GM12874 (cell line): Measurements from ENCODE around the gene S100A2.

Source experiments
- CTCF ChIP-seq: IDR thresholded peaks from 2 replicates; pipeline ENCODE4 v1.5.1; 2011; ENCODE audit warnings: low read depth, mild to moderate bottlenecking, control low read depth, low read length, moderate library complexity; ENCODE audit not compliant: insufficient read depth

Gene S100A2

GRCh38 chr1:153606194-153606593, 40.5 kb upstream of the S100A2 start:
- no peak for TF ChIP-seq CTCF

- no peak for TF ChIP-seq CTCF
These were observed 37.1 kb upstream of the S100A2 start for GRCh38 chr1:153602749-153603148.

- no peak for TF ChIP-seq CTCF
These were observed 34.2 kb upstream of the S100A2 start for GRCh38 chr1:153599847-153600246.

- TF ChIP-seq CTCF = no peak
These were observed 32.9 kb upstream of the S100A2 start for GRCh38 chr1:153598309-153599172.

- no peak for TF ChIP-seq CTCF
These were observed 31.6 kb upstream of the S100A2 start for GRCh38 chr1:153597206-153597605.

GRCh38 chr1:153592748-153593147, 27.1 kb upstream of the S100A2 start:
- TF ChIP-seq CTCF = no peak

GRCh38 chr1:153588482-153588881, 22.8 kb upstream of the S100A2 start:
- no peak for TF ChIP-seq CTCF

- no peak for TF ChIP-seq CTCF
These were observed 21.7 kb upstream of the S100A2 start for GRCh38 chr1:153587314-153587713.
